Adipose tissue (tissue), 3 donors: ENCODE measurements around the gene REEP6. TPM values are rescaled to one million over a fixed set of nuclear protein-coding genes. Genes with fewer than 3 reads are reported as not detected.
"Not testable (repeated sequence)": the region's sequence is repeated elsewhere in the genome, so short reads cannot be mapped to it uniquely, and the experiment has no call there.

ENCODE experiments used
- H3K27ac ChIP-seq: one replicate; pipeline ENCODE4 v1.5.1; 2013; ENCODE audit warnings: low read depth, low read length
- WGBS, 3 donors: extraction: QIAGEN DNeasy Blood & Tissue Kit; methylation state at CpG; one replicate each; pipeline ENCODE4 v1.1.7; 2013; 5-methylcytosine and 5-hydroxymethylcytosine counted together
- polyA plus RNA-seq, 3 donors: library from polyadenylated mRNA; stranded (reverse); fragments of 200-250 nt; gene quantifications; one replicate each; pipeline ENCODE4 v1.2.3, GENCODE V29; 2013
- donor health status: healthy with polysubstance abuse.
- donor health status: Bipolar disorder and iron deficiency.
- donor health status: healthy.

REEP6 gene
- polyA plus RNA-seq, 3 donors, result 5.5 to 30.5 (median 12.5) TPM

DNA sequence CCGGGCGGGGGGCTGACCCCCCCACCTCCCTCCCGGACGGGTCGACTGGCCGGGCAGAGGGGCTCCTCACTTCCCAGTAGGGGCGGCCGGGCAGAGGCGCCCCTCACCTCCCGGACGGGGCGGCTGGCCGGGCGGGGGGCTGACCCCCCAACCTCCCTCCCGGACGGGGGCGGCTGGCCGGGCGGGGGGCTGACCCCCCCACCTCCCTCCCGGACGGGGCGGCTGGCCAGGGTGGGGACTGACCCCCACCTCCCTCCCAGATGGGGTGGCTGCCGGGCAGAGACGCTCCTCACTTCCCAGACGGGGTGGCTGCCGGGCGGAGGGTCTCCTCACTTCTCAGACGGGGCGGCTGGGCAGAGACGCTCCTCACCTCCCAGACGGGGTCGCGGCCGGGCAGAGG, 8.2 kb downstream of the REEP6 start:
- H3K27ac ChIP-seq, result not testable (repeated sequence)
- 80 to 89% (median 80%) methylated on average over 1 to 25 of the region's 34 CpGs for WGBS, 3 donors

DNA sequence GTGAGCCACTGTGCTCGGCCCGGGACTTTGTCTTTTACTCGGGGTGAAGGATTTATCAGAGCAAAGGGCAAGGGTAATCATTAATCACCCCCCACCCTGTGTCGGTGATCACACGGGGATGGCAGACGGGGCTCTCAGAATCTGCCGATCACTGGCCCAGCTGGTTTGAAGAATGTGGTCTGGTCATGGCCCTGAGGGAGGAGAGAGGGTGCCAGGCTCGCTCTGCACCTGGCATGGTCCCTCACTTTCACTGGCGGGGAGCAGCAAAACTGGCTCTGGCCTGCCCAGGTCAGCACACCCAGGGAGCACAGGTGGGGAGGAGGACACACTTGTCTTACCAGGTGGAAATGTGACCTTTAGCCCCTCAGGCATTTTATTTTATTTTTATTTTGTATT, 10.2 kb downstream of the REEP6 start:
- 13 to 73% (median 68%) methylated on average over 9 of the region's 9 CpGs for whole genome bisulfite sequencing, 3 donors
- H3K27ac ChIP-seq, result no peak overlapping the region

DNA sequence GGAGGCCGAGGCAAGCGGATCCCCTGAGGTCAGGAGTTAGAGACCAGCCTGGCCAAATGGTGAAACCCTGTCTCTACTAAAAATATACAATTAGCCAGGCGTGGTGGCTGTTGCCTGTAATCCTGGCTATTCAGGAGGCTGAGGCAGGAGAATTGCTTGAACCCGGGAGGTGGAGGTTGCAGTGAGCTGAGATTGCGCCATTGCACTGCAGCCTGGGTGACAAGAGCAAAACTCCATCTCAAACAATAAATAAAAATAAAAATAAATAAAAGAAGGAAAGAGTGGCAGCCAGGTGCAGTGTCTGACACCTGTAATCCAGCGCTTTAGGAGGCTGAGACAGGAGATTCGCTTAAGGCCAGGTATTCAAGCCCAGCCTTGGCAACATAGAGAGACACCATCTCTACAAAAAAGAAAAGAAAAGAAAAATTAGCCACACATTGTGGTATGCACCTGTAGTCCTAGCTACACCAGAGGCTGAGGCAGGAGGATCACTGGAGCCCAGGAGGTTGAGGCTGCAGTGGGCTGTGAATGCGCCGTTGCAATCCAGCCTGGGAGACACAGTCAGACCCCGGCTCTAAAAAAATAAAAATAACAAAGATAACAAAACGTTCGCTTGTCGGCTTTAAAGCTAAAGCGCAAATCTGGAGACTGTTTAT, 11.6 kb downstream of the REEP6 start:
- WGBS, 3 donors, result 65 to 68% (median 68%) methylated on average over 14 of the region's 14 CpGs
- H3K27ac ChIP-seq, result no peak overlapping the region

DNA sequence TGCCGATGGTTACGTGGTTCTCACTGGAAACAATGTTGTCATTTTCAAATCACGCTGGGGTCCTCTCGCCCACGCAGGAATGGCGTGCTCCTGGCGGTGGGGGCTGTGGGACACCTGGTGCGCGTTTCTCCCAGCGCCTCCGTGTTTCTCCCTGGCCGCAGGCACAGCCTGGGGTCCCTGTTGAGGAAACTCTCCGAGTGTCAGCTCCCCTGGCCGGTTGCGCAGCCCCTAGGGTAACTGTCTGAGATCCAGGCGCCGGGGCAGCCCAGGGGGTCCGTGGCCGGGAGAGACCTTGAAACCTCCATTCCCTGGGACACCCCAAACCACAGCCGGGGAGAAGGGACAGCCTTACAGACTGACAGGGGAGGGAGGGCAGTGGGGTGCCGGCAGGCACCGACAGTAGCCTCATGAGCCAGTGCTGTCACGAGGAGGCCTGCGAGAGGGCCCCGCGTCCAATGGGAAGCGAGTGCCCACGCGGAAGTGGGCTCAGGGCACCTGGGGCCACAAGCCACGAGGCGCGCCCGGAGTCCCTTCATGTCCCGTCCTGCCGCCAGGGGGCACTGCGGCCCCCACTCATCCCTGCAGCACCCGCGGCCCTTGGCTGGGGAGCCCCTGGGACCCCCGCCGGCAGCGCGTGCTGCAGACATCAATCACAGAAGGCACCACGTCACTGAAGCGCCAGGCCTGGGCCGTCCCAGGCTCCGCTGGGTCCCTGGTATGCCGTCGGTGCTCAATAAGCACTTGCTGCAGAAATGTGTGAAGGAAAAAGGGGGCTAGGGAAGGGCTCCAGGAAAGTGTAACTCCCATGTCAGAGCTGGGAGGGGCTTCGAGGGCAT, 12.3 kb downstream of the REEP6 start:
- WGBS, 3 donors, result 6 to 11% (median 6%) methylated on average over 46 to 49 of the region's 49 CpGs
- H3K27ac ChIP-seq, result no peak overlapping the region

- no peak overlapping the region for H3K27ac ChIP-seq
- whole genome bisulfite sequencing, 3 donors, result 53 to 54% (median 54%) methylated on average over 21 to 23 of the region's 23 CpGs
Observed at GRCh38 chr19:1503925-1504773, 13.2 kb downstream of the REEP6 start.

GRCh38 chr19:1505012-1505411, 14.0 kb downstream of the REEP6 start:
- 74 to 82% (median 74%) methylated on average over 8 of the region's 8 CpGs for WGBS, 3 donors
- no peak overlapping the region for H3K27ac ChIP-seq

DNA sequence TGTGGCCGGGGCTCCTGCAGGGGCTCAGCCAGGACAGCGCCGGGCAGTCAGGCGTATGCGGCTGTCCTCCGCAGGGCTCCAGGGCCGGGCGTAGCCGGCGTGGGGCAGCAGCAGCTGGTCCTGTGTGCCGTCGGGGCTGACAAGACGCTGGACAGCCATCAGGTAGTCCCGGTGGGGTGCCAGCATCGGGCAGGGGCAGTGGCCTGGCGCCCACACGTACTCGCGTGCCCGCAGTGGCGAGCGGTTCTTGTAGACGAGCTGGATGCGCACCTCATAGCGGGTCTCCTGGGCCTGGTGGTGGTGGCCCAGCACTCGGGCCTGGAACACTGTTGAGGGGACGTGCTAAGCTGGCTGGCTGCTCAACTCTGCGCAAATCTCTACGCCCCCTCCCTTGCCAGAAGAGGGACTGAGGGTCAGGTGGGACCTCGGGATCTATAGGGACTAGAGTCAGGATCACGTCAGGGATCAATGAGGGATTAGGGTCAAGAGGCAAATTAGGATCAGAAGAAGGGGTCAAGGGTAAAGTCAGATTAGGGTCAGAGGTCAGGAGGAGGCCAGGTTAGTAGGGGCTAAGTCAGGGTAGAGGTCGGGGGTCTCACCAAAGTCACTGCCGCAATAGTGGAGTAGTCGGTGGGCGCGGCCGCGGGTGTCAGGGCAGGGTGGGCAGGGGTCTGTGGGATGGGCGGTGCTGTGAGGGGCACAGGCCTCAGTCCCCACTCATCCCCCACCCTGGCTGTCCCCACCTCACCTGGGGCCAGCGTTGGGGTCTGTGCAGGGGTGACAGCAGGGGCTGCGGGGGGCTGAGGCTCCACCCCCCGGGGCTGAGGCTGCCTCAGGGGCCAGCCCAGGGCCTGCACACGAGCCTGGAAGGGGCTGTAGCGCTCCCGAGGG, 15.3 kb downstream of the REEP6 start:
- no peak overlapping the region for H3K27ac ChIP-seq
- WGBS, 3 donors, result 84 to 91% (median 89%) methylated on average over 39 to 45 of the region's 45 CpGs

DNA sequence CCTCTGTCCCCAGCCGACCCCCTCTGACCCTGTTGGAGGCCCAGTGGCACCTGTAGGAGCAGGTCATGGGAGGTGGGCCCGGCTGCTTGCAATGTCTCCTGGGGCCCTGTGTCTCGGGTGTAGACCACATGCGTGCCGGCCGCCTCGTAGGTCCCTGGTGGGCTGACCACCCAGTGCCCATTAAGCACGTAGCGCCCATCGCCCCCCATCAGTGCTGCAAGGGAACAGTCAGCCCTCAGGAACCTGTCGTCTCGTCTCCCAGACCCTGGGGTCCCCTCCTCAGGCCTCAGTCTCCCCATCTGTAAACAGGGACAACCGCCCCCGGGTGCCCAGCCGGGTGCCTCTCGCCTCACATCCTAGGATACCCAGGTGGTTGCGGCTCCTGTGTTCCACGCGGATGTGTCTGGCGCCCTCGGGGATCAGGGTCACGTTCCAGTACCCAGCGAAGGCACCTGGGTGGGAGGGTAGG, 16.2 kb downstream of the REEP6 start:
- 62 to 68% (median 64%) methylated on average over 23 of the region's 23 CpGs for WGBS, 3 donors
- no peak overlapping the region for H3K27ac ChIP-seq

- no peak overlapping the region for H3K27ac ChIP-seq
- WGBS, 3 donors, result 2 to 4% (median 3%) methylated on average over 40 to 46 of the region's 46 CpGs
Observed at GRCh38 chr19:1507763-1508506, 17.0 kb downstream of the REEP6 start.

DNA sequence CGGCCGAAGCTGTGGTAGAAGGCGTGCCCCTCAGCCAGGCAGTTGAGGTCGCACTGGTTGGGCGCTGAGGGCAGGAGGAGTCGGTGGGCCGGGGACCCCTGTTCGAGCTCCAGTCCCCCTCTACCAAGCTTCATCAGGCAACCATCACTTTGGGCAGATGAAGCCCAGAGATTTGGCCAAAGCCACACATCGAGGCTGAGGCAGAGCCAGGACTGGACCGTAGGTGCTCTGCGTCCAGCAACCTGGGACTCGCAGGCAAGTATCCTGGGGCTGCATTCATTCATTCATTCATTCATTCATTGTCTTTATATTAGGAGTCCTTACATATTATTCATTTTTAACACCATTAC, 17.5 kb downstream of the REEP6 start:
- H3K27ac ChIP-seq, result no peak overlapping the region
- WGBS, 3 donors, result 37 to 44% (median 39%) methylated on average over 11 to 12 of the region's 12 CpGs

GRCh38 chr19:1509602-1510441, 18.8 kb downstream of the REEP6 start:
- WGBS, 3 donors, result 41 to 61% (median 45%) methylated on average over 11 of the region's 11 CpGs
- H3K27ac ChIP-seq, result no peak overlapping the region

- no peak overlapping the region for H3K27ac ChIP-seq
- 25 to 49% (median 36%) methylated on average over 24 to 25 of the region's 25 CpGs for WGBS, 3 donors
Observed at GRCh38 chr19:1510442-1510806, 19.4 kb downstream of the REEP6 start.

DNA sequence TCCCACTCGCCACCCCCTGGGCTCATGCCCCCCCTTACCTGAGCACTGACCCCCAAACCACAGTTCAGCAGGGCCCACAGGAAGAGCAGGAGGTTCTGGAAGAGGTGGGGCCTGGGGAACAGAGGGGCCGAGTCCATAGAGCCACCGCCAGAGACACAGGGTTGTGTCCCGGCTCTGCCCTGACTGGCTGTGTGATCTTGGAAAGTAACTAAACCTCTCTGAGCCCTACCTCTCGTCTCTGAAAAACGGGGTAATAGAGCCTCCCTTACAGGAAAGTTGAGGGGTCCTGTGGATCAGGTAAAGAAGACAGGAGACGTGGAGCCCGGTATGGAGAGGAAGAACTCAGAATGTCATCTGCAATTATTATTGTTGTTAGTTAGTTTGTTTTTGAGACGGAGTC, 19.8 kb downstream of the REEP6 start:
- 45 to 55% (median 46%) methylated on average over 9 of the region's 9 CpGs for WGBS, 3 donors
- no peak overlapping the region for H3K27ac ChIP-seq

DNA sequence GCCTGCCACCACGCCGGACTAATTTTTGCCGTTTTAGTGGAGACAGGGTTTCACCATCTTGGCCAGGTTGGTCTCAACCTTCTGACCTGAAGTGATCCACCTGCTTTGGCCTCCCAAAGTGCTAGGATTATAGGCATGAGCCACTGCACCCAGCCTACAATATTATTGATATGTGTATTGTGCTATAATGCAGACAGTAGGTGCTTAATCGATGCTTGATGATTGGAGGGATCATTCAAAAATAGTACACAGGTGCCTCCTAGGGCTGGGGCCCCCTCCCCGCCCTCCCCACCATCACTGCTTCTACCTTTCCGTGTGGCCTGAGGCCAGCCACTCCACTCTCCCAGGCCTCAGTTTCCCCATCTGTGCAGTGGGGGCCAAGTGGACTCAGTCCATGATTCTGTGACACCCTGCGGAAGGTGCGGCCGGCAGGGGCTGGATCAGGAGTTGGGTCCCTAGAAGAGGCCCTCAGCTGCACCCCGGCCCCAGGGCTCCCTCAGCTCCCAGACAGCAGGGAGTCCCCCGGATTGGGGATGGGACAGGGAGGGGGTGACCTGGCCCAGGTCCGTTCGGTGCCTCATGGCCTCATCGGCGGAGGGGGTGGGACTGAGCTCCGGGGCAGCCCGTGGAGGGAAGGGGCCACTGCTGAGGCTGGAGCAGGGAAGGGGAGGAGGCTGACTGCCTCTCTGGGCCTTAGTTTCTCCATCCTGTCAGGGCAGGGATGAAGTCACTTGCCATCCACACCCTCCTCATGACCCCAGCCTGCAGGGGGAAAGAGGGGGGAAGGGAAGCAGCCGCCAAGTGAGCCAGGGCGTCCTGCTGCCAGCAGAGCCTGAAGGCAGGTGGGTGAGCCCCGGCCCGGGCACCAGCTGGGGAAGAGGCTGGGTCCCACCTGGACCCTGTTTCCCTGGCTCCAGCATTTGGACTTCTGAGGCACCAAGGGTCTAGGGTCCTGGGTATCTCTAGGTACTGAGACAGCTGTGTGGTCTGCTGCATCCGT, 20.6 kb downstream of the REEP6 start:
- no peak overlapping the region for H3K27ac ChIP-seq
- 49 to 52% (median 52%) methylated on average over 21 to 22 of the region's 22 CpGs for WGBS, 3 donors

DNA sequence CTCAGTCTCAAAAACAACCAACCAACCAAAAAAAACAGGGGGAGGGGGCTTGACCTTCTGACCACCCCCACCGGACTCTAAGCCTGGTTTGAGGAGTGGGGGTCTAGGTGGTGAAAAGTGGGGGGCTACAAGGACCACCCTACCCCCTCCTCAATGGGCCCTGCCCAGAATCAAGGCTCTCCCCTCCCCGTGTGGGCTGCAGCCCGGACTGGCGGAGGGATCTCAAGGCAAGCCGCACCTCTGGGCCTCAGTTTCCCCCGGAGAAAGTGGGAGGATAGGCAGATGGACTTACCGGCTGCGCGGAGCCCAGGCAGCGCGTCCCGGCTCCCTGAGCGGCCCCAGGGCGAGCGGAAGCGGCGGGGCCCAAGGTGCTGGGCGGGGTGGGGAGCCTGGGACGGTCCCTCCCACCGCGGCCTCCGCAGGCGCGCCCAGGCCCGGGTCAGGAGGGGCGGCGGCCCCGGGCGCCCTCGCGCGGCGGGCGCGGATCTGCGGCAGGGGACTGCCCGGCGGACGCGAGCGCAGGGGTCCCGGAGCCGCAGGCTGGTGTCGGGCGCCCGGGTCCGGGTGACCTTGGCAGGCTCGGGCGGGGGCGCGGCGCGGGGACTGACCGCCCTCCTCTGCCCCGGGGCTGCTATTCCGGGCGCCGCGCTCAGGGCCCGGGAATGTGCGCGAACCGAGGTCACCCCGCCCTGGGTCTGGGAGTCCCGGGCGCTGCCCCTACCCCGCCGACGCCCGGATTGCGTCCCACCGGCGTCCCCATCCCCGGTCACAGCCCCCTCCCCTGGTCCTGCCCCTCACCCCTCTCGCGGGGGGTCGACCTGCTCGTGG, 21.9 kb downstream of the REEP6 start, which contains the start of gene ADAMTSL5:
Gene ADAMTSL5 (minus strand): TSS at position 349 of the 828 bp plus-strand sequence. CDS start 2,076 bp downstream, outside the sequence.
- no peak within 1 kb of the TSS for H3K27ac ChIP-seq
- 2 to 4% (median 3%) methylated on average over 39 to 78 of the region's 78 CpGs for WGBS, 3 donors
